Vagina (tissue), 2 donors: ENCODE data around the gene TMEM151A. TPM values are rescaled to one million over a fixed set of nuclear protein-coding genes. Genes with fewer than 3 reads are reported as not detected.
A peak's percentile ranks its signal among the peaks of the same experiment; 100 is the strongest.

Experiments used
- DNase-seq, 2 donors: peaks; one replicate each; pipeline ENCODE4 v3.0.0-alpha.2; 2017; ENCODE audit errors: extremely low spot score in 2 of 2
- H3K27ac ChIP-seq: fragments of 200-600 bp; sonication (generic); one replicate; pipeline ENCODE4 v1.5.1; 2019
- H3K27me3 ChIP-seq: fragments of 200-600 bp; sonication (generic); one replicate; pipeline ENCODE4 v1.5.1; 2019
- H3K36me3 ChIP-seq, 2 donors: fragments of 200-600 bp; sonication (generic); one replicate each; pipeline ENCODE4 v1.5.1; 2017 to 2019
- H3K4me1 ChIP-seq: fragments of 200-600 bp; sonication (generic); one replicate; pipeline ENCODE4 v1.5.1; 2019
- H3K4me3 ChIP-seq, 2 donors: fragments of 200-600 bp; sonication (generic); 1 replicate in 1 of 2; 2 replicates in 1 of 2; pipeline ENCODE4 v1.5.1; 2016 to 2019
- H3K9me3 ChIP-seq: fragments of 200-600 bp; sonication (generic); one replicate; pipeline ENCODE4 v1.5.1; 2019
- POLR2A ChIP-seq, 2 donors: fragments of 450-650 bp; IDR thresholded peaks; one replicate each; pipeline ENCODE4 v1.6.1; 2017; ENCODE audit warnings: antibody characterized with exemption in 2 of 2, mild to moderate bottlenecking in 2 of 2, moderate library complexity in 2 of 2
- POLR2AphosphoS5 ChIP-seq, 2 donors: sonication (generic); formaldehyde crosslinking; IDR thresholded peaks; one replicate each; pipeline ENCODE4 v1.9.0; 2017; ENCODE audit warnings: antibody characterized with exemption in 2 of 2, mild to moderate bottlenecking in 2 of 2, low read depth in 1 of 2; ENCODE audit not compliant: insufficient read depth in 1 of 2
- intact Hi-C: fragments of 100-400 bp; cut with DNase I; formaldehyde crosslinking; loops from one replicate; pipeline ENCODE4 v1.15.1; 2023
- total RNA-seq: library from RNA; depleted of rRNA; stranded (reverse); fragments of >200 nt; gene quantifications from one replicate; pipeline ENCODE4 v1.2.3, GENCODE V29; 2016
- TF ChIP-seq, protein P1 (sequence below), 3 experiments: fragments of 450-650 bp in 2 of 3; fragments of 200-600 bp in 1 of 3; sonication (generic) in 1 of 3; IDR thresholded peaks; one replicate each; pipeline ENCODE4 v1.5.1; 2017 to 2019; ENCODE audit warnings: antibody characterized with exemption in 3 of 3, mild to moderate bottlenecking in 2 of 3, moderate library complexity in 2 of 3

Gene TMEM151A
- total RNA-seq, 1 donor from 2014 or later = 1.7 TPM

DNA sequence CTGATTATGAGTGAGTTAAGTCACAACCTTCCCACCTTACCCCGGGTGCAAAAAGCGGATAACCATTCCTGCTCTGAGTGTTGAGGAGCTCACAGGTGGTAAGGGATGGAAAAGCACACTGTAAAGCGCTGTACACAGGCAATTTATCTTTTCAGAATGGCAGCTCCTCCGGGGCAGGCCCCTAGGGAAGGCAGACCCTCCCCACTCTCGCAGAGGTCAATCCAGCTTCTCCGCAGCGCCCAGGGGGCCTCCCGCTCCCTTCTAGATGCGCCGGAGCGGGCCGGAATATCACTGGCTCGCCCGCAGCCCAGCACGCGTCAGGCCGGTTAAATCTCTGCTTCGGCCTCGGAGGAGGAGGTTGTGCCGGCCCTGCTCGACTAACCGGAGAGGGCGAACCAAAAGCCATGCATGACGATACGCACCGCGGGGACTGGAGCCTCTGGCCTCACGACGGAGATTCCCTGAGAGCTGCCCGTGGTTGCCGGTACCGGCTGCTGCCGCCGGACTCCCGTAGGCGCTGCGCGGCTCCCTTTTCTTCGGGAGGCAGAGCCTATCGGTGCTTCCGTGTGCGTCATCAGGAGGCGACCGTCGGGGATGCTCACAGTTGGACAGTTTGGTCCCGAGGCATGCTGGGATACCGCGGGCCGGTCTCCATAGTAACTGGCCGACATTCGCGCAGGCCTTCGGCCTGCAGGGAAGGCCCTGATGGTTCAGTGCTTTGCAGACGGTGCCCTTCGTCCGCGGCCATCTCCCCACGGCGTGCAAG is 53.0 kb downstream of the TMEM151A start, which contains the start of gene BRMS1:
Gene BRMS1, minus strand, starts transcription at position 555 of the 766 bp plus-strand sequence. CDS start 2,870 bp downstream, outside the sequence.
- H3K4me1 ChIP-seq = peaks cover 40% of the 10 kb centered on the region
- peaks cover 0 to 25% of the 10 kb centered on the region in 2 donors for H3K36me3 ChIP-seq
- DNase-seq = no peak
- H3K27ac ChIP-seq = peak within 1 kb of the TSS; percentile 49
- no peaks in the 10 kb centered on the region for H3K9me3 ChIP-seq
- peak within 1 kb of the TSS; percentile 71 to 89 for H3K4me3 ChIP-seq
- TF ChIP-seq, protein P1, sequence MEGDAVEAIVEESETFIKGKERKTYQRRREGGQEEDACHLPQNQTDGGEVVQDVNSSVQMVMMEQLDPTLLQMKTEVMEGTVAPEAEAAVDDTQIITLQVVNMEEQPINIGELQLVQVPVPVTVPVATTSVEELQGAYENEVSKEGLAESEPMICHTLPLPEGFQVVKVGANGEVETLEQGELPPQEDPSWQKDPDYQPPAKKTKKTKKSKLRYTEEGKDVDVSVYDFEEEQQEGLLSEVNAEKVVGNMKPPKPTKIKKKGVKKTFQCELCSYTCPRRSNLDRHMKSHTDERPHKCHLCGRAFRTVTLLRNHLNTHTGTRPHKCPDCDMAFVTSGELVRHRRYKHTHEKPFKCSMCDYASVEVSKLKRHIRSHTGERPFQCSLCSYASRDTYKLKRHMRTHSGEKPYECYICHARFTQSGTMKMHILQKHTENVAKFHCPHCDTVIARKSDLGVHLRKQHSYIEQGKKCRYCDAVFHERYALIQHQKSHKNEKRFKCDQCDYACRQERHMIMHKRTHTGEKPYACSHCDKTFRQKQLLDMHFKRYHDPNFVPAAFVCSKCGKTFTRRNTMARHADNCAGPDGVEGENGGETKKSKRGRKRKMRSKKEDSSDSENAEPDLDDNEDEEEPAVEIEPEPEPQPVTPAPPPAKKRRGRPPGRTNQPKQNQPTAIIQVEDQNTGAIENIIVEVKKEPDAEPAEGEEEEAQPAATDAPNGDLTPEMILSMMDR (IDR thresholded peaks at IDR 0.05) = peak in 2 of 3 experiments; percentile 21
- TF ChIP-seq POLR2AphosphoS5 (IDR thresholded peaks at IDR 0.05; ENCODE audit: insufficient read depth in 1 of 2, low read depth in 1 of 2) = peak; percentile 94 to 99
- TF ChIP-seq POLR2A (IDR thresholded peaks at IDR 0.05) = peak in 1 of 2 donors; percentile 44
- intact Hi-C loops = no loop called here
- no peaks in the 10 kb centered on the region for H3K27me3 ChIP-seq

DNA sequence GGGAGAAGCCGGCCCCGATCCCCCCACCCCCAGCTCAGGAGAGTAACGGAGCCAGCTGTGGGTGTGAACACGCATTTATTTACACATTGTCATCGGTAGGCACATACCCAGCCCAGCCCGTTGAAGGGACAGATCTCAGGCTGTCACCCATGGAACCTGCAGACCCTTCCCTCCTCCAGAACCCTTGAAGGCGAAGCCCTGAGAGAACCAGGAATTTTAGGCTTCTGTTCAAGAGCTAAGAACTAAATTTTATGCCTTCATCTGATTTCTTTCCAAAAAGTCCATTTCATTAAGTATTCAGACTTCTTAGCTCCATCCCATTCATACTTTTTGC is 53.6 kb downstream of the TMEM151A start:
- intact Hi-C loops = no loop called here
- H3K9me3 ChIP-seq = no peaks in the 10 kb centered on the region
- TF ChIP-seq POLR2A (IDR thresholded peaks at IDR 0.05) (no peak), POLR2AphosphoS5 (IDR thresholded peaks at IDR 0.05; ENCODE audit: insufficient read depth in 1 of 2, low read depth in 1 of 2) (no peak)
- H3K4me1 ChIP-seq = peaks cover 40% of the 10 kb centered on the region
- H3K36me3 ChIP-seq = peaks cover 0 to 20% of the 10 kb centered on the region in 2 donors
- peak overlapping the region; percentile 49 for H3K27ac ChIP-seq
- DNase-seq = no peak
- H3K4me3 ChIP-seq = peak overlapping the region; percentile 71 to 89
- H3K27me3 ChIP-seq = no peaks in the 10 kb centered on the region

Other genes starting within 250 kb of the TMEM151A start
- not detected for gene GAL3ST3, start 242.7 kb upstream of the TMEM151A start, total RNA-seq
- gene SF3B2, start 239.5 kb upstream of the TMEM151A start, total RNA-seq = 107 TPM
- 66.0 TPM for gene PACS1, start 221.6 kb upstream of the TMEM151A start, total RNA-seq
- 14.0 TPM for gene KLC2, start 34.2 kb upstream of the TMEM151A start, total RNA-seq
- 72.7 TPM for gene RAB1B, start 23.3 kb upstream of the TMEM151A start, total RNA-seq
- gene CNIH2, start 13.7 kb upstream of the TMEM151A start, total RNA-seq = 3.2 TPM
- gene YIF1A, start 2.8 kb upstream of the TMEM151A start, total RNA-seq = 130 TPM
- gene CD248, start 25.1 kb downstream of the TMEM151A start, total RNA-seq = 45.2 TPM
- 19.2 TPM for gene RIN1, start 44.5 kb downstream of the TMEM151A start, total RNA-seq
- 37.1 TPM for gene BRMS1, start 53.2 kb downstream of the TMEM151A start, total RNA-seq
- 25.0 TPM for gene B4GAT1, start 55.7 kb downstream of the TMEM151A start, total RNA-seq
- 4.2 TPM for gene SLC29A2, start 79.9 kb downstream of the TMEM151A start, total RNA-seq
- gene NPAS4, start 129.1 kb downstream of the TMEM151A start, total RNA-seq = not detected
- gene MRPL11, start 147.0 kb downstream of the TMEM151A start, total RNA-seq = 49.4 TPM
- gene PELI3, start 175.0 kb downstream of the TMEM151A start, total RNA-seq = 21.6 TPM
- gene DPP3, start 188.5 kb downstream of the TMEM151A start, total RNA-seq = 10.8 TPM
- gene BBS1, start 218.7 kb downstream of the TMEM151A start, total RNA-seq = 53.8 TPM